ENCODE data around the gene ZNF366.

ZNF366 gene

GRCh38 chr5:72441862-72442540, 65.2 kb downstream of the ZNF366 start:
- no peak overlapping the region for H3K4me3 ChIP-seq (ENCODE audit: low read depth, low read length)
- no peak for TF ChIP-seq CTCF (IDR thresholded peaks at IDR 0.05; ENCODE audit: control insufficient read depth, extremely low read depth, insufficient read depth)
- no peak for DNase-seq (ENCODE audit: low read depth)

- no peak for TF ChIP-seq CTCF (IDR thresholded peaks at IDR 0.05; ENCODE audit: control insufficient read depth, extremely low read depth, insufficient read depth)
- no peak overlapping the region for H3K4me3 ChIP-seq (ENCODE audit: low read depth, low read length)
- DNase-seq (ENCODE audit: low read depth), result no peak
Observed at GRCh38 chr5:72441094-72441723, 66.0 kb downstream of the ZNF366 start.

- H3K4me3 ChIP-seq (ENCODE audit: low read depth, low read length), result no peak overlapping the region
- no peak for DNase-seq (ENCODE audit: low read depth)
- TF ChIP-seq CTCF (IDR thresholded peaks at IDR 0.05; ENCODE audit: control insufficient read depth, extremely low read depth, insufficient read depth), result no peak
Observed at GRCh38 chr5:72440207-72440638, 67.0 kb downstream of the ZNF366 start.

- no peak for TF ChIP-seq CTCF (IDR thresholded peaks at IDR 0.05; ENCODE audit: control insufficient read depth, extremely low read depth, insufficient read depth)
- no peak for DNase-seq (ENCODE audit: low read depth)
- no peak overlapping the region for H3K4me3 ChIP-seq (ENCODE audit: low read depth, low read length)
Observed at GRCh38 chr5:72439192-72439591, 68.0 kb downstream of the ZNF366 start.

- no peak for TF ChIP-seq CTCF (IDR thresholded peaks at IDR 0.05; ENCODE audit: control insufficient read depth, extremely low read depth, insufficient read depth)
- no peak overlapping the region for H3K4me3 ChIP-seq (ENCODE audit: low read depth, low read length)
- no peak for DNase-seq (ENCODE audit: low read depth)
Observed at GRCh38 chr5:72438141-72438540, 69.1 kb downstream of the ZNF366 start.

GRCh38 chr5:72436796-72437471, 70.3 kb downstream of the ZNF366 start:
- TF ChIP-seq CTCF (IDR thresholded peaks at IDR 0.05; ENCODE audit: control insufficient read depth, extremely low read depth, insufficient read depth), result no peak
- DNase-seq (ENCODE audit: low read depth), result no peak

More at GRCh38 chr5:72436796-72437471, 70.3 kb downstream of the ZNF366 start:
- H3K4me3 ChIP-seq (ENCODE audit: low read depth, low read length), result no peak overlapping the region

Measured in LNCaP clone FGC (cell line).